DOHH2 (cell line): Measurements from ENCODE around the gene ACOT4.

ENCODE experiments used
- EZH2phosphoT487 ChIP-seq: fragments of 200-600 bp; sonication (generic); IDR thresholded peaks from 2 replicates; pipeline ENCODE4 v1.6.1; 2017; ENCODE audit warnings: borderline replicate concordance, mild to moderate bottlenecking, antibody characterized with exemption, low read length, moderate library complexity, mixed read lengths
- TF ChIP-seq, protein P1 (sequence below): fragments of 200-600 bp; sonication (generic); IDR thresholded peaks from one replicate; pipeline ENCODE4 v1.5.1; 2014; ENCODE audit warnings: antibody characterized with exemption, mild to moderate bottlenecking, low read depth, low read length; ENCODE audit not compliant: poor library complexity, severe bottlenecking

DNA sequence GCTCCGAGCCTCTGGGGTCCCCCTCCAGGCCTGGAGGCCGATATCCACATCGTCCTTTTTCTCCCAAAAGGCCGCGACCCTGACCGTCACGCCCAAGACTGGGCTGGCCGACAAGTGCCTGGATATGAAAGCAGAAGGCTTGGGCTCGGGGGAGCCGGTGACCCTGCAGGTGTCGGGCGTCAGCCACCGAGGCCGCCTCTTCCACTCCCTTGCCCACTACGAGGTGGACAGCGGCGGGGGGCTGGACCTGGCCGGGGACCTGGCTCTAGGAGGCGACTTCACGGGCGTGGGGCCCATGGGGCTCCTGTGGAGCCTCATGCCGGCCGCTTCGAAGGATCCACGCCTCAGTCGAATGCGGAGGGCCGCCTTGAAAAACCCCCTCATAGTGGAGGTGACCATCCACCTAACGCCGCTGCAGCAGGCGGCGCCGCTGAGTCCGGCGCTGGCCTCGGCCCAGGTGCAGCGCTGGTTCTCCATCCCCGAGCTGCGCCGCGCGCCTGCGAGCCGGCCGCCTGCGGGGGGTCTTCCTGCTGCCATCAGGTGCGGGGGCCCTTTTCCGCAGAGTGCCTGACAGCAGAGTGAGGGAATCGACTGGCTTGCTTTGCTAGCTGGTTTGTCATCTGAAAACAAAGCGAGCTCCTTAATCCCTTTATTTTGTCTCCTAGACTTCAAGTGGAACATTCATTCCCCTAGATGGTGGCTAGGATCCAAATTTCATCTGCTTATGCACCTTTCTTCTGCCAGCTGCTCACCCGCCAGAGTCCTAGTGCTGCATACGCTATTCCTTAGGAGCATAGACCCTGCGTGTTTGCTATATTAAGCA lies 42.5 kb downstream of the ACOT4 start:
- TF ChIP-seq, protein P1, sequence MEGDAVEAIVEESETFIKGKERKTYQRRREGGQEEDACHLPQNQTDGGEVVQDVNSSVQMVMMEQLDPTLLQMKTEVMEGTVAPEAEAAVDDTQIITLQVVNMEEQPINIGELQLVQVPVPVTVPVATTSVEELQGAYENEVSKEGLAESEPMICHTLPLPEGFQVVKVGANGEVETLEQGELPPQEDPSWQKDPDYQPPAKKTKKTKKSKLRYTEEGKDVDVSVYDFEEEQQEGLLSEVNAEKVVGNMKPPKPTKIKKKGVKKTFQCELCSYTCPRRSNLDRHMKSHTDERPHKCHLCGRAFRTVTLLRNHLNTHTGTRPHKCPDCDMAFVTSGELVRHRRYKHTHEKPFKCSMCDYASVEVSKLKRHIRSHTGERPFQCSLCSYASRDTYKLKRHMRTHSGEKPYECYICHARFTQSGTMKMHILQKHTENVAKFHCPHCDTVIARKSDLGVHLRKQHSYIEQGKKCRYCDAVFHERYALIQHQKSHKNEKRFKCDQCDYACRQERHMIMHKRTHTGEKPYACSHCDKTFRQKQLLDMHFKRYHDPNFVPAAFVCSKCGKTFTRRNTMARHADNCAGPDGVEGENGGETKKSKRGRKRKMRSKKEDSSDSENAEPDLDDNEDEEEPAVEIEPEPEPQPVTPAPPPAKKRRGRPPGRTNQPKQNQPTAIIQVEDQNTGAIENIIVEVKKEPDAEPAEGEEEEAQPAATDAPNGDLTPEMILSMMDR = no peak
- TF ChIP-seq EZH2phosphoT487 = no peak
